Gastrocnemius medialis (tissue), 4 donors: ENCODE data around the gene SLC24A3.

ENCODE experiments used
- CTCF ChIP-seq, 5 experiments: fragments of 450-650 bp in 3 of 5; fragments of 200-600 bp in 2 of 5; sonication (generic) in 2 of 5; IDR thresholded peaks in 4 of 5; conservative IDR thresholded peaks in 1 of 5; 1 replicate in 4 of 5; 2 replicates in 1 of 5; pipeline ENCODE4 v1.5.1; 2016 to 2019; ENCODE audit warnings: antibody characterized with exemption in 5 of 5, mild to moderate bottlenecking in 3 of 5, moderate library complexity in 3 of 5
- POLR2A ChIP-seq, 2 donors: fragments of 450-650 bp; IDR thresholded peaks; one replicate each; pipeline ENCODE4 v1.6.1; 2017; ENCODE audit warnings: antibody characterized with exemption in 2 of 2, mild to moderate bottlenecking in 2 of 2, moderate library complexity in 2 of 2

GRCh38 chr20:19756761-19757486, 544.5 kb downstream of the SLC24A3 start:
- TF ChIP-seq POLR2A (IDR thresholded peaks at IDR 0.05) (no peak), CTCF (IDR thresholded peaks at IDR 0.05 in 4 of 5, conservative IDR thresholded peaks at IDR 0.05 in 1 of 5) (no peak)
